Pulmonary artery endothelial cell (primary cell): ENCODE measurements around the gene SAA4. TPM values are rescaled to one million over a fixed set of nuclear protein-coding genes. Genes with fewer than 3 reads are reported as not detected.
"Not testable (repeated sequence)": the region's sequence is repeated elsewhere in the genome, so short reads cannot be mapped to it uniquely, and the experiment has no call there.

Source experiments
- DNase-seq: peaks from one replicate; pipeline ENCODE4 v3.0.0-alpha.2; 2011; ENCODE audit warnings: low read depth, low spot score
- total RNA-seq: library from RNA; depleted of rRNA; stranded (reverse); fragments of >200 nt; gene quantifications from 2 replicates; pipeline ENCODE4 v1.2.3, GENCODE V29; 2014

Gene SAA4
- total RNA-seq, result not detected in 2 replicates

- no peak for DNase-seq
These were observed at the start of gene SAA4 for GRCh38 chr11:18236664-18237356. SAA4 (minus strand) TSS chr11:18236802; CDS start chr11:18235926, 876 bp downstream.

- DNase-seq, result no peak
These were observed 49.2 kb upstream of the SAA4 start for GRCh38 chr11:18285841-18286240.

- no peak for DNase-seq
These were observed 46.0 kb upstream of the SAA4 start for GRCh38 chr11:18282626-18283025.

- DNase-seq, result no peak
These were observed 43.9 kb upstream of the SAA4 start for GRCh38 chr11:18280438-18281045.

- no peak for DNase-seq
These were observed 41.1 kb upstream of the SAA4 start for GRCh38 chr11:18277565-18278271.

GRCh38 chr11:18271206-18271605, 34.6 kb upstream of the SAA4 start:
- no peak for DNase-seq

- no peak for DNase-seq
These were observed 33.5 kb upstream of the SAA4 start for GRCh38 chr11:18270102-18270501.

GRCh38 chr11:18269252-18269651, 32.6 kb upstream of the SAA4 start:
- DNase-seq, result not testable (repeated sequence)

GRCh38 chr11:18267335-18268133, 30.9 kb upstream of the SAA4 start:
- DNase-seq, result not testable (repeated sequence)

- no peak for DNase-seq
These were observed 29.3 kb upstream of the SAA4 start, which contains the start of gene SAA1 for GRCh38 chr11:18265949-18266348. SAA1 (plus strand) TSS chr11:18266264; CDS start chr11:18266888, 624 bp downstream.

GRCh38 chr11:18264677-18265555, 28.3 kb upstream of the SAA4 start:
- no peak for DNase-seq

GRCh38 chr11:18264035-18264434, 27.4 kb upstream of the SAA4 start:
- no peak for DNase-seq

GRCh38 chr11:18262681-18263350, 26.2 kb upstream of the SAA4 start:
- not testable (repeated sequence) for DNase-seq

GRCh38 chr11:18261721-18262120, 25.1 kb upstream of the SAA4 start:
- DNase-seq, result no peak

- no peak for DNase-seq
These were observed 22.7 kb upstream of the SAA4 start for GRCh38 chr11:18259259-18259658.

GRCh38 chr11:18254781-18255361, 18.3 kb upstream of the SAA4 start:
- DNase-seq, result no peak

- no peak for DNase-seq
These were observed 17.3 kb upstream of the SAA4 start for GRCh38 chr11:18253778-18254338.

GRCh38 chr11:18253233-18253632, 16.6 kb upstream of the SAA4 start:
- DNase-seq, result no peak

GRCh38 chr11:18248561-18248960, 12.0 kb upstream of the SAA4 start, which contains the start of gene SAA2:
SAA2 (minus strand) TSS chr11:18248668; CDS start chr11:18248011, 657 bp downstream.
- no peak for DNase-seq
